HG02642 (cell line): Measurements from ENCODE around the gene PUM2.
"Not testable (repeated sequence)": the region's sequence is repeated elsewhere in the genome, so short reads cannot be mapped to it uniquely, and the experiment has no call there.

Source experiments
- ATAC-seq: cut with Tn5 transposase; IDR thresholded peaks from one replicate; pipeline ENCODE4 v1.9.1; 2021; ENCODE audit warnings: mild to moderate bottlenecking; ENCODE audit not compliant: unreplicated experiment, poor library complexity

Gene PUM2

GRCh38 chr2:20294231-20294630 is 56.4 kb downstream of the PUM2 start:
- ATAC-seq, result no peak

GRCh38 chr2:20292984-20293383 is 57.7 kb downstream of the PUM2 start:
- ATAC-seq, result no peak

GRCh38 chr2:20291846-20292408 is 58.7 kb downstream of the PUM2 start:
- ATAC-seq, result no peak

DNA sequence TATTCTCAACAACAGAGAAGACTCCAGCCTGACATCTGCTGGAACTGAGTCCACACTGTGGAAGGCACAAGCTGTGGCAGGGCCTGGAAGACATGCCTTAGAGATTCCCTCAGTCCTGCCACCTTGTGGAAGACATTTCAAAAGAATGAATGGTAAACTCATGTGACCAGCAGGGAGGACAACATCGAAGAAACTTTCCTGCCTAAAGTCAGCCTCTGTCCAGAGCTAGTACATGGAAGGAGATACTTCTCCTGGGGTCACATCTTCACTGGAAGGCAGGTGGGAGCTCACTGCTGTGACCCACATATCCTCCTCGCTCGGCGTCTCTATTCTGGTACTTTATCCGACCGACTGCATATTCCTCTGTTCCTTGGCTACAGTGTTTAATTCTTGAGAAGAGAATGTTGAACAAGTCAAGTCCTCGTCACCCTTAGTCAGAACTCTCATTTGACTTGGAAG is 59.5 kb downstream of the PUM2 start:
- no peak for ATAC-seq

DNA sequence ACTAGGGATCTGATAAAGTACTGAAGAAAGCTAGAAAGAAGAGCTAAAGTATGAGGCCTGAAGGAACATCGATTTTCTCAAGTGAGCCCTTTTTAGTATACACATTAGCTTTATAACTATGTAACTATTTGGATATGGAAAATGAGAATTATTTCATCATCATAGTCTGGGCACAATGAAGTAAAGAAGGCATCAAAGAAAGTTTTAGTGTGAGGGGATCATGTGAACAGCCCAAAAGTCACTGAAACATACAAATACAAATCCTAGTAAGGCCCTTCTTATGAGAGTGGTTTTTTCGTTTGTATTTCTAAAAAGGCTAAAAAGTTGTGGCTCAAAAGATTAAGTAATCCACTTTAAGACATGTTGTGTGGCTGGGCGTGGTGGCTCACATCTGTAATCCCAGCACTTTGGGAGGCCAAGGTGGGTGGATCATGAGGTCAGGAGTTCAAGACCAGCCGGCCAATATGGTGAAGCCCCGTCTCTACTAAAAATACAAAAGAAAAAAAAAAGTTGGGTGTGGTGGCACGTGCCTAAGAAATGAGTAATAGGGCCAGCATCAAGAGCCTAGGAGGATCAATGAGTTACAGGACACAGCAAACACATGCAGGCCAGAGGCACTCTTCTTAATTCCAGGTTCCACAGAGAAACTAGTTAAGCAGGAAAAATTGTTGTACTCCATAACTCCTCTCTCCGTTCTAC is 61.9 kb downstream of the PUM2 start:
- ATAC-seq, result no peak

- no peak for ATAC-seq
Measured at GRCh38 chr2:20282916-20283592, 67.6 kb downstream of the PUM2 start.

GRCh38 chr2:20281876-20282275 is 68.8 kb downstream of the PUM2 start:
- no peak for ATAC-seq

DNA sequence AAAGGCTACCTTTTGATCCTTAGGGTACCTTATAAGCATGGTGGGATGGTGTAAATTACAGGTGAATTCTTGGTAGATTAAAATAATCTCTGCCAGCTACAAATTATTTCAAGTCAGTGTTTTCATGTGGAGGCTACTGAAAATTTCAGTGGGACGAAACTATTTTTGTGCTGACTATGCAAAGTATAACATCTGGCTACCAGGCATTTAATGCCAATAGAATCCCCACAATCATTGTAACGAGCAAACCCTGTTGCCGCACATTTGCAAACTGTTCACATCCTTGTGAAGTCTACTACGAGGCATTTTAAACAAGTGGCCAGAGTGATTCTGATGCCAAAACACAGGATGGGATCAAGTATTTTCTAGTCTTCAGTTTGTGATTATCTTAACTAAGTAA is 77.6 kb downstream of the PUM2 start:
- no peak for ATAC-seq

- ATAC-seq, result not testable (repeated sequence)
Measured at GRCh38 chr2:20268317-20268716, 82.3 kb downstream of the PUM2 start.

GRCh38 chr2:20267529-20267928 is 83.1 kb downstream of the PUM2 start:
- ATAC-seq, result no peak

GRCh38 chr2:20264629-20265028 is 86.0 kb downstream of the PUM2 start:
- ATAC-seq, result no peak

DNA sequence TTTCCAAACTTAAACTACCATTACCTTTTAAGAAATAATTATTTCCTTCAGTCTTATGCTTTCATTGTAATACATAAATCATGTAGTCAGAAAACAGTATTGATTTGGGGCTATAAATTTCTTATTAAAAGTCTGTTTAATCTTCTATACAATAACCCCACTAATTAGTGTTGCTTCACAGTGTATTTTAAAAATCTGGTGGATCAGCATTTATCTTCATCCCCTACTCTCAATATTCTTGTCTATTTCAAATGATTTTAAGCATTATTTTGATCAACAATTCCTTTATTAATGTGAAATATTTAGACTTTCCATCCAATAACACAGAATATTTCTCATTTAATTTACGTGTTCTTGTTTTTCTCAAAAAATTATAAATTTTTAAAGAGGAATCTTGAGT is 93.2 kb downstream of the PUM2 start:
- ATAC-seq, result no peak

- no peak for ATAC-seq
Measured at GRCh38 chr2:20254731-20255130, 95.9 kb downstream of the PUM2 start.

DNA sequence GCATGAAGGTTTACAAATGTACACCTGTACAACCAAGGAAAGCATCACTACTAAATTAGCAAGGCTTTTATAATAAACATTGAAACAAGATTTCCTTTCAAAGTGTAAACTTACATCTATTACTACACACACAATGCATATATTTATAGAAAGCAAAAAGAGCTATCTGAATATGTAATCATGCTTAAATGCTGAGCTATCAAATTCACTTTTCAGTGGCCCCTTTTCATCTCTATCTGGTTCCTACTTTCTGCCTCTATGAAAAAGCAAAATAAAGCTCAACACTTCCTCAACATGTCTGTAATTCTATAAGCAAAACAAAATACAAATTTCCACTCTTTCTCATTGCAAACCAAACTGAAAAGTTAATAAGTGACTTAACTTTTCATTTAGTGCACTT is 100.2 kb downstream of the PUM2 start:
- ATAC-seq, result no peak

GRCh38 chr2:20249170-20249569 is 101.5 kb downstream of the PUM2 start:
- ATAC-seq, result no peak

GRCh38 chr2:20247084-20247483 is 103.6 kb downstream of the PUM2 start:
- no peak for ATAC-seq

- not testable (repeated sequence) for ATAC-seq
Measured at GRCh38 chr2:20243637-20244036, 107.0 kb downstream of the PUM2 start.

- no peak for ATAC-seq
Measured at GRCh38 chr2:20242727-20243377, 107.8 kb downstream of the PUM2 start.

- ATAC-seq, result no peak
Measured at GRCh38 chr2:20241973-20242726, 108.5 kb downstream of the PUM2 start.

- not testable (repeated sequence) for ATAC-seq
Measured at GRCh38 chr2:20240291-20240690, 110.4 kb downstream of the PUM2 start.
